Ovary (tissue), 9 donors: ENCODE results near the gene SPPL2A. TPM values are rescaled to one million over a fixed set of nuclear protein-coding genes. Genes with fewer than 3 reads are reported as not detected.

Experiments used
- DNase-seq, 5 donors: peaks; one replicate each; pipeline ENCODE4 v3.0.0-alpha.2; 2019 to 2020
- H3K27ac ChIP-seq, 2 donors: fragments of 200-600 bp; one replicate each; pipeline versions ENCODE4 v1.5.1 to v1.8.0; 2019 to 2022
- H3K27me3 ChIP-seq: fragments of 200-600 bp; one replicate; pipeline ENCODE4 v1.8.0; 2022
- H3K36me3 ChIP-seq: fragments of 200-600 bp; sonication (generic); one replicate; pipeline ENCODE4 v1.5.1; 2019
- H3K4me1 ChIP-seq: one replicate; pipeline ENCODE4 v1.8.1; 2013; ENCODE audit warnings: mild to moderate bottlenecking, moderate library complexity; ENCODE audit not compliant: insufficient read depth
- H3K4me3 ChIP-seq: fragments of 200-600 bp; sonication (generic); one replicate; pipeline ENCODE4 v1.5.1; 2017
- H3K9me3 ChIP-seq, 2 donors: fragments of 200-600 bp in 1 of 2; sonication (generic) in 1 of 2; one replicate each; pipeline versions ENCODE4 v1.5.1 to v1.8.1; 2013 to 2019; ENCODE audit warnings: mild to moderate bottlenecking in 1 of 2, moderate library complexity in 1 of 2
- EP300 ChIP-seq: sonication (generic); formaldehyde crosslinking; IDR thresholded peaks from one replicate; pipeline ENCODE4 v1.6.1; 2017; ENCODE audit warnings: antibody characterized with exemption
- POLR2A ChIP-seq: fragments of 450-650 bp; IDR thresholded peaks from one replicate; pipeline ENCODE4 v1.6.1; 2017; ENCODE audit warnings: antibody characterized with exemption, mild to moderate bottlenecking, moderate library complexity
- WGBS, 3 donors: extraction: QIAGEN DNeasy Blood & Tissue Kit in 1 of 3; methylation state at CpG; one replicate each; pipeline versions ENCODE4 v1.1.5 to v1.1.7; 2013 to 2017; 5-methylcytosine and 5-hydroxymethylcytosine counted together
- intact Hi-C, 4 donors: fragments of 100-400 bp; cut with DNase I; formaldehyde crosslinking; loops; one replicate each; pipeline versions ENCODE4 v1.11.0 to v1.15.1; 2022 to 2023
- polyA plus RNA-seq, 2 donors: library from polyadenylated mRNA; stranded (reverse); fragments of 200-250 nt in 1 of 2; fragments of 350-450 nt in 1 of 2; fragmentation: Illumina TruSeq in 1 of 2; extraction: RNeasy Lipid Tissue Mini Kit (QIAGEN cat#74804) in 1 of 2; gene quantifications; one replicate each; pipeline ENCODE4 v1.2.3, GENCODE V29; 2013 to 2014
- total RNA-seq, 7 donors: library from RNA; depleted of rRNA in 2 of 7; stranded (reverse); fragments of >200 nt in 2 of 7; fragmentation: NEBNext Ultra II Directional in 3 of 7; extraction: Animal tissue kit (Norgen Biotek cat#: 25700) in 3 of 7; gene quantifications; one replicate each; pipeline versions ENCODE4 v1.1.0 to v1.2.4, GENCODE V29; 2016 to 2023
- TF ChIP-seq, protein P1 (sequence below), 3 donors: fragments of 450-650 bp in 2 of 3; fragments of 200-600 bp in 1 of 3; IDR thresholded peaks; one replicate each; pipeline versions ENCODE4 v1.5.1 to v1.8.0; 2016 to 2022; ENCODE audit warnings: antibody characterized with exemption in 3 of 3, mild to moderate bottlenecking in 1 of 3
- donor health status: DM: no; HTN: no; CAD: no; lungs with moderate emphysema.
- donor health status: DM: no; HTN: no; CAD: no.
- donor health status: Bipolar disorder and iron deficiency.
- donor health status: DM: yes; HTN: yes; CAD: no.
- donor health status: DM: no; HTN: no; CAD: no.
- donor health status: DM: yes; HTN: yes; CAD: no.

Gene SPPL2A
- total and polyA plus RNA-seq, 9 donors: 15.4 to 97.2 (median 55.7) TPM

DNA sequence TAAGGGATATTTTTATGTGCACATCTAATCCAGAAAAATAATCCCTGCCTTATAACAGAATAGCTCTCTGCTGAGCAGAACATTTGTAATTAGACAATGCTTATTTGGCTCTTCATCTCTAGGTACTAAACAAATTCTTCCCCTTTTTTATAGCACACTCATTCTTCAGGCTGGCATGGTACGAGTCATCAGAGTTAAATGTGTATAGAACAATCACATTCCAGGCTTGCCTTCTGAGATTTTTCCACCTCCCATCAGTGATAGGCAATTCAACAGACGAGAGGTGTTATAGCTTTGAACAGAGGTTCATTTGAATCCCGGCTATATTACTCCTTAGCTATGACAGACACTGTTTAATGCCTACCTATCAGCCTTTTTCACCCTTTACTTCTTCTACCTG is 21.4 kb upstream of the SPPL2A start:
- no peak overlapping the region for H3K4me3 ChIP-seq
- H3K4me1 ChIP-seq: no peaks in the 10 kb centered on the region
- no peaks in the 10 kb centered on the region for H3K27me3 ChIP-seq
- DNase-seq: no peak
- no peaks in the 10 kb centered on the region for H3K9me3 ChIP-seq
- intact Hi-C loops: no loop called here
- WGBS, 3 donors: 38 to 43% (median 39%) methylated on average over 3 of the region's 3 CpGs
- H3K36me3 ChIP-seq: no peaks in the 10 kb centered on the region
- no peak overlapping the region for H3K27ac ChIP-seq
- no peak for TF ChIP-seq EP300
- no peak for TF ChIP-seq POLR2A
- TF ChIP-seq, protein P1, sequence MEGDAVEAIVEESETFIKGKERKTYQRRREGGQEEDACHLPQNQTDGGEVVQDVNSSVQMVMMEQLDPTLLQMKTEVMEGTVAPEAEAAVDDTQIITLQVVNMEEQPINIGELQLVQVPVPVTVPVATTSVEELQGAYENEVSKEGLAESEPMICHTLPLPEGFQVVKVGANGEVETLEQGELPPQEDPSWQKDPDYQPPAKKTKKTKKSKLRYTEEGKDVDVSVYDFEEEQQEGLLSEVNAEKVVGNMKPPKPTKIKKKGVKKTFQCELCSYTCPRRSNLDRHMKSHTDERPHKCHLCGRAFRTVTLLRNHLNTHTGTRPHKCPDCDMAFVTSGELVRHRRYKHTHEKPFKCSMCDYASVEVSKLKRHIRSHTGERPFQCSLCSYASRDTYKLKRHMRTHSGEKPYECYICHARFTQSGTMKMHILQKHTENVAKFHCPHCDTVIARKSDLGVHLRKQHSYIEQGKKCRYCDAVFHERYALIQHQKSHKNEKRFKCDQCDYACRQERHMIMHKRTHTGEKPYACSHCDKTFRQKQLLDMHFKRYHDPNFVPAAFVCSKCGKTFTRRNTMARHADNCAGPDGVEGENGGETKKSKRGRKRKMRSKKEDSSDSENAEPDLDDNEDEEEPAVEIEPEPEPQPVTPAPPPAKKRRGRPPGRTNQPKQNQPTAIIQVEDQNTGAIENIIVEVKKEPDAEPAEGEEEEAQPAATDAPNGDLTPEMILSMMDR (IDR thresholded peaks at IDR 0.05): no peak

DNA sequence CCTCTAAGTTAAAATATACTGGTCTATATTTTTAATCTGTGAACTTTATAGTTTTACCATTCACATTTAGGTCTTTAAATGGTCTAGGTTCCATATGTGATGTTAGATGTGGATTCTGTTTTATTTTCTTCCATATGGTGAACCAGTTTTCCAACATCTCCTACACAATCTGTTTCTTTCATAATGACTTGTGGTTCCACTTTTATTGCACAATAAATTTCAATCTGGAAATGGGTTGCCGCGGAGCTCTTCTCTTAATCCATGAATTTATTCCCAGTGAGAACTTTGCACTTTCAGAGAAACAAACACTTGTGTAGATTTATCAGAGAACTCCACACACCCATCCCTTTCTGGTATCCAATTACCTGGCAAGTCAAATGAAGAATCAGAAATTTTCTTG is 20.9 kb upstream of the SPPL2A start:
- Histone ChIP-seq H3K4me3 (no peak overlapping the region), H3K9me3 (no peaks in the 10 kb centered on the region), H3K36me3 (no peaks in the 10 kb centered on the region), H3K4me1 (no peaks in the 10 kb centered on the region), H3K27me3 (no peaks in the 10 kb centered on the region), H3K27ac (no peak overlapping the region)
- no peak for DNase-seq
- WGBS, 3 donors: 85 to 90% (median 89%) methylated on average over 2 of the region's 2 CpGs
- intact Hi-C loops: no loop called here
- TF ChIP-seq POLR2A (no peak), EP300 (no peak)
- TF ChIP-seq, protein P1 (IDR thresholded peaks at IDR 0.05): no peak

DNA sequence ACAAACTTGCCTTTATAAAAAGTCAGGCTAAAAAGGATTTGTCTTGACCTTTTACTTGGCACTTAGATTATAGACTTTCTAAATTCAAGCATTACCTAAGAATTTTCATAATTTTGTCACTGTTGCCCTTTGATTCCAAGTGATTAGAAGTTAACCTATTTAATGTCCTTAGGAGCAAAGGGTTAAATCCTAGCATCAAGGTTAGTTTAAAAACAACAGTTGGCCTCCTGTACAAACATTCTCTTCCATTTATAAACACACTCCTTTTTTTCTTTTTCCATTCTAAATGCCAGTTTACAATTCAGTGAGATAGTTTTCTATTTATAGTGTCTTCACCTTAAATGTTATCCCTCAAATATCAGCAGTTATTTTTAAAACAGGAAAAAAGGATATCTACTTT is 18.4 kb upstream of the SPPL2A start:
- intact Hi-C loops: no loop called here
- H3K27me3 ChIP-seq: no peaks in the 10 kb centered on the region
- no peaks in the 10 kb centered on the region for H3K36me3 ChIP-seq
- no peaks in the 10 kb centered on the region for H3K4me1 ChIP-seq
- no peak overlapping the region for H3K4me3 ChIP-seq
- TF ChIP-seq EP300 (no peak), POLR2A (no peak)
- TF ChIP-seq, protein P1 (IDR thresholded peaks at IDR 0.05): no peak
- H3K9me3 ChIP-seq: no peaks in the 10 kb centered on the region
- DNase-seq: no peak
- no peak overlapping the region for H3K27ac ChIP-seq

DNA sequence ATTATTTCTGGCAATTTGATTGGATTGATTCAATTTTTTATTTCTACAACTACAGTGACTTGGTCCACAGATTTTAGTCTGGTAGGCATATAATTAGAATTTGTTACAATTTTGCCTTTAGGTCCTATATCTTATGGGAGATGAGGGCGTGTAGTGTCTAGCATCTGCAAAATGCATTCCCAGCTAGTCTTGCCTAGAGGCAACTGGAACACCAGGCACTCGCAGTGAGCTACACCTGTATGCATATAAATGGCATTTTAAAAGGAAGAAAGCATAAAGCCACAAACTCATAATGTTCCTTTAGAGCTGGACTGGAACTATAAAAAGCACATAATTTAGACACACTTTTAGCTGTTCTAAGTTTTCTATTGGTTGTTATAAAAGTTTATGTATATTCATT is 17.9 kb upstream of the SPPL2A start:
- TF ChIP-seq, protein P1 (IDR thresholded peaks at IDR 0.05): no peak
- no peak for TF ChIP-seq POLR2A
- TF ChIP-seq EP300: no peak
- H3K4me1 ChIP-seq: no peaks in the 10 kb centered on the region
- no peak overlapping the region for H3K27ac ChIP-seq
- no peaks in the 10 kb centered on the region for H3K27me3 ChIP-seq
- DNase-seq: no peak
- H3K9me3 ChIP-seq: no peaks in the 10 kb centered on the region
- H3K36me3 ChIP-seq: no peaks in the 10 kb centered on the region
- no peak overlapping the region for H3K4me3 ChIP-seq
- intact Hi-C loops: no loop called here
- WGBS, 3 donors: 21 to 47% (median 27%) methylated on average over 2 of the region's 2 CpGs

DNA sequence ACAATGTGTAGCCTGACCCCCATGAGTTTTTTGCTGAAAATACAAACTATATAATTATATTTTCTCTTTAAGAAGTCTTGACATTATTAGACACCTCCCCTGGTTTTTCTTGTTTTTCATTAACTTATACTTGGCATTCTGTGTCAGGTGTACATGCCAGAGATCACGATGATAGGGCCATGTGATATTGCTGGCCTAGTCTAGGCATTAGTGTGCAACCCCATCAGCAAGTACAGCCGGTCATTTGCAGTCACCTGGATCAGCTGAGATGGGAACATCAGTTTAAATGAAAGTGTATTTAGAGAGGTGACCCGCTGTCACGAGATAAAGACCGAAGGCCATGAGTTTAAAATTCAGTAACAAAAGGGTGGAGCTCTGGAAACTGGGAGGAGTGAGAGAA is 12.6 kb upstream of the SPPL2A start:
- 90 to 94% (median 92%) methylated on average over 5 of the region's 5 CpGs for WGBS, 3 donors
- Histone ChIP-seq H3K4me1 (no peaks in the 10 kb centered on the region), H3K27me3 (no peaks in the 10 kb centered on the region), H3K27ac (no peak overlapping the region), H3K36me3 (no peaks in the 10 kb centered on the region), H3K4me3 (no peak overlapping the region), H3K9me3 (no peaks in the 10 kb centered on the region)
- TF ChIP-seq EP300 (no peak), POLR2A (no peak)
- TF ChIP-seq, protein P1 (IDR thresholded peaks at IDR 0.05): no peak
- intact Hi-C loops: no loop called here
- no peak for DNase-seq
